GM12878 (cell line): ENCODE measurements around the gene IL4I1. TPM values are rescaled to one million over a fixed set of nuclear protein-coding genes. Genes with fewer than 3 reads are reported as not detected.

Experiments
- BMI1 ChIP-seq: fragments of 450-650 bp; IDR thresholded peaks from 2 replicates; pipeline ENCODE4 v1.6.1; 2016; ENCODE audit warnings: mild to moderate bottlenecking, moderate library complexity, borderline replicate concordance
- CBFB ChIP-seq: IDR thresholded peaks from 2 replicates; pipeline ENCODE4 v1.6.1; 2016; ENCODE audit warnings: antibody characterized with exemption, low read depth
- CEBPB ChIP-seq, 2 experiments: fragments of 150-350 bp in 1 of 2; IDR thresholded peaks; 2 replicates each; pipeline ENCODE4 v1.6.1; 2012 to 2014; ENCODE audit warnings: low read depth in 2 of 2, low read length in 2 of 2, borderline replicate concordance in 1 of 2, inconsistent platforms in 1 of 2
- CHD2 ChIP-seq: IDR thresholded peaks from 2 replicates; pipeline ENCODE4 v1.6.1; 2011; ENCODE audit warnings: low read depth, low read length, improper control_type of control experiment, borderline replicate concordance
- EED ChIP-seq: sonication (generic); IDR thresholded peaks from 2 replicates; pipeline ENCODE4 v1.6.1; 2016; ENCODE audit warnings: antibody characterized with exemption, low read depth
- ESRRA ChIP-seq: IDR thresholded peaks from 2 replicates; pipeline ENCODE4 v1.6.1; 2012; ENCODE audit warnings: mild to moderate bottlenecking, low read length, improper control_type of control experiment
- GATAD2B ChIP-seq: fragments of 450-650 bp; conservative IDR thresholded peaks from 2 replicates; pipeline ENCODE4 v1.6.1; 2017; ENCODE audit warnings: low read depth, mild to moderate bottlenecking, moderate library complexity
- JUNB ChIP-seq: IDR thresholded peaks from 2 replicates; pipeline ENCODE4 v1.6.1; 2016; ENCODE audit warnings: antibody characterized with exemption, mild to moderate bottlenecking
- LARP7 ChIP-seq: fragments of 450-650 bp; IDR thresholded peaks from 2 replicates; pipeline ENCODE4 v1.6.1; 2017; ENCODE audit warnings: mild to moderate bottlenecking
- MAX ChIP-seq: IDR thresholded peaks from 2 replicates; pipeline ENCODE4 v1.6.1; 2012; ENCODE audit warnings: low read depth, low read length, improper control_type of control experiment
- MTA3 ChIP-seq: IDR thresholded peaks from 2 replicates; pipeline ENCODE4 v1.6.1; 2012; ENCODE audit warnings: low read length, inconsistent platforms, borderline replicate concordance
- NFXL1 ChIP-seq: fragments of 450-650 bp; IDR thresholded peaks from 2 replicates; pipeline ENCODE4 v1.6.1; 2017; ENCODE audit warnings: antibody characterized with exemption, mild to moderate bottlenecking, borderline replicate concordance
- NR2C1 ChIP-seq: fragments of 450-650 bp; IDR thresholded peaks from 2 replicates; pipeline ENCODE4 v1.6.1; 2017; ENCODE audit warnings: antibody characterized with exemption, mild to moderate bottlenecking, moderate library complexity
- PAX5 ChIP-seq: IDR thresholded peaks from 2 replicates; pipeline ENCODE4 v1.6.1; 2011; ENCODE audit warnings: low read depth, low read length, borderline replicate concordance
- RB1 ChIP-seq: fragments of 450-650 bp; formaldehyde crosslinking; IDR thresholded peaks from 2 replicates; pipeline ENCODE4 v1.6.1; 2017; ENCODE audit warnings: mild to moderate bottlenecking, borderline replicate concordance
- RCOR1 ChIP-seq: conservative IDR thresholded peaks from 2 replicates; pipeline ENCODE4 v1.6.1; 2012; ENCODE audit warnings: low read depth, low read length, improper control_type of control experiment
- REST ChIP-seq: IDR thresholded peaks from 2 replicates; pipeline ENCODE4 v1.6.1; 2012; ENCODE audit warnings: mild to moderate bottlenecking, low read depth, low read length
- TAF1 ChIP-seq: IDR thresholded peaks from 2 replicates; pipeline ENCODE4 v1.6.1; 2011; ENCODE audit warnings: mild to moderate bottlenecking, low read depth, low read length, borderline replicate concordance
- YY1 ChIP-seq: IDR thresholded peaks from 2 replicates; pipeline ENCODE4 v1.6.1; 2011; ENCODE audit warnings: low read depth, mild to moderate bottlenecking, low read length
- ZNF384 ChIP-seq: IDR thresholded peaks from 2 replicates; pipeline ENCODE4 v1.6.1; 2012; ENCODE audit warnings: low read depth, mild to moderate bottlenecking, low read length, improper control_type of control experiment, borderline replicate concordance
- polyA plus RNA-seq, 11 experiments: library from polyadenylated mRNA; depleted of rRNA in 4 of 11; unstranded in 6 of 11; stranded (reverse) in 5 of 11; fragments of >200 nt; fragmentation: Nextera tagmentation in 4 of 11; fragmentation: Illumina TruSeq in 1 of 11; extraction: Ambion mirVana in 4 of 11; extraction: Trizol in 1 of 11; gene quantifications; 1 replicate in 1 of 11; 2 replicates in 10 of 11; pipeline versions ENCODE4 v1.2.1 to v1.2.3, GENCODE V29; 2011 to 2016; ENCODE audit warnings: inconsistent platforms in 2 of 11, missing spikeins in 2 of 11, low read depth in 1 of 11
- total RNA-seq, 4 experiments: library from RNA; depleted of rRNA in 3 of 4; stranded (reverse); fragments of >200 nt in 3 of 4; fragmentation: Illumina TruSeq in 1 of 4; extraction: Trizol in 1 of 4; gene quantifications; 2 replicates each; pipeline versions ENCODE4 v1.2.1 to v1.2.3, GENCODE V29; 2013 to 2021
- TF ChIP-seq, protein P1 (sequence below): fragments of 450-650 bp; formaldehyde crosslinking; IDR thresholded peaks from 2 replicates; pipeline ENCODE4 v1.5.0; 2022; ENCODE audit warnings: mild to moderate bottlenecking, missing genetic modification characterization
- TF ChIP-seq, protein P2 (sequence below): fragments of 450-650 bp; IDR thresholded peaks from 2 replicates; pipeline ENCODE4 v1.6.1; 2017; ENCODE audit warnings: mild to moderate bottlenecking

Gene IL4I1
- total and polyA plus RNA-seq, 10 of the 15 experiments (the other 5 are each of a cell fraction or from before 2014, with no cell fraction given): 0.62 to 83.8 (median 42.8) TPM

GRCh38 chr19:49911381-49912145, 14.9 kb upstream of the IL4I1 start (continued):
- TF ChIP-seq RCOR1: no peak
- TF ChIP-seq ZNF384: no peak
- TF ChIP-seq NFXL1: no peak
- 0 out of 2 replicates have a peak, but pooled peaks have one; percentile 30 for TF ChIP-seq GATAD2B
- no peak for TF ChIP-seq BMI1
- TF ChIP-seq CBFB: no peak
- no peak for TF ChIP-seq MTA3
- TF ChIP-seq, protein P1, sequence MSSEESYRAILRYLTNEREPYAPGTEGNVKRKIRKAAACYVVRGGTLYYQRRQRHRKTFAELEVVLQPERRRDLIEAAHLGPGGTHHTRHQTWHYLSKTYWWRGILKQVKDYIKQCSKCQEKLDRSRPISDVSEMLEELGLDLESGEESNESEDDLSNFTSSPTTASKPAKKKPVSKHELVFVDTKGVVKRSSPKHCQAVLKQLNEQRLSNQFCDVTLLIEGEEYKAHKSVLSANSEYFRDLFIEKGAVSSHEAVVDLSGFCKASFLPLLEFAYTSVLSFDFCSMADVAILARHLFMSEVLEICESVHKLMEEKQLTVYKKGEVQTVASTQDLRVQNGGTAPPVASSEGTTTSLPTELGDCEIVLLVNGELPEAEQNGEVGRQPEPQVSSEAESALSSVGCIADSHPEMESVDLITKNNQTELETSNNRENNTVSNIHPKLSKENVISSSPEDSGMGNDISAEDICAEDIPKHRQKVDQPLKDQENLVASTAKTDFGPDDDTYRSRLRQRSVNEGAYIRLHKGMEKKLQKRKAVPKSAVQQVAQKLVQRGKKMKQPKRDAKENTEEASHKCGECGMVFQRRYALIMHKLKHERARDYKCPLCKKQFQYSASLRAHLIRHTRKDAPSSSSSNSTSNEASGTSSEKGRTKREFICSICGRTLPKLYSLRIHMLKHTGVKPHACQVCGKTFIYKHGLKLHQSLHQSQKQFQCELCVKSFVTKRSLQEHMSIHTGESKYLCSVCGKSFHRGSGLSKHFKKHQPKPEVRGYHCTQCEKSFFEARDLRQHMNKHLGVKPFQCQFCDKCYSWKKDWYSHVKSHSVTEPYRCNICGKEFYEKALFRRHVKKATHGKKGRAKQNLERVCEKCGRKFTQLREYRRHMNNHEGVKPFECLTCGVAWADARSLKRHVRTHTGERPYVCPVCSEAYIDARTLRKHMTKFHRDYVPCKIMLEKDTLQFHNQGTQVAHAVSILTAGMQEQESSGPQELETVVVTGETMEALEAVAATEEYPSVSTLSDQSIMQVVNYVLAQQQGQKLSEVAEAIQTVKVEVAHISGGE (CRISPR knock-in tag): no peak
- no peak for TF ChIP-seq NR2C1
- TF ChIP-seq TAF1: 0 out of 2 replicates have a peak, but pooled peaks have one; percentile 18
- no peak for TF ChIP-seq ESRRA
- TF ChIP-seq YY1: no peak; the same call in 1 of the 2 replicates
- no peak for TF ChIP-seq CHD2
- peak; percentile 51; the same call in 1 of the 2 replicates for TF ChIP-seq LARP7
- TF ChIP-seq MAX: 0 out of 2 replicates have a peak, but pooled peaks have one; percentile 42
- TF ChIP-seq PAX5: peak; percentile 57; the same call in 1 of the 2 replicates
- TF ChIP-seq JUNB: no peak
- no peak for TF ChIP-seq RB1
- TF ChIP-seq REST: no peak
- TF ChIP-seq CEBPB (IDR thresholded peaks at IDR 0.05; ENCODE audit: borderline replicate concordance in 1 of 2, low read depth in 2 of 2, low read length in 2 of 2): no peak
- TF ChIP-seq, protein P2, sequence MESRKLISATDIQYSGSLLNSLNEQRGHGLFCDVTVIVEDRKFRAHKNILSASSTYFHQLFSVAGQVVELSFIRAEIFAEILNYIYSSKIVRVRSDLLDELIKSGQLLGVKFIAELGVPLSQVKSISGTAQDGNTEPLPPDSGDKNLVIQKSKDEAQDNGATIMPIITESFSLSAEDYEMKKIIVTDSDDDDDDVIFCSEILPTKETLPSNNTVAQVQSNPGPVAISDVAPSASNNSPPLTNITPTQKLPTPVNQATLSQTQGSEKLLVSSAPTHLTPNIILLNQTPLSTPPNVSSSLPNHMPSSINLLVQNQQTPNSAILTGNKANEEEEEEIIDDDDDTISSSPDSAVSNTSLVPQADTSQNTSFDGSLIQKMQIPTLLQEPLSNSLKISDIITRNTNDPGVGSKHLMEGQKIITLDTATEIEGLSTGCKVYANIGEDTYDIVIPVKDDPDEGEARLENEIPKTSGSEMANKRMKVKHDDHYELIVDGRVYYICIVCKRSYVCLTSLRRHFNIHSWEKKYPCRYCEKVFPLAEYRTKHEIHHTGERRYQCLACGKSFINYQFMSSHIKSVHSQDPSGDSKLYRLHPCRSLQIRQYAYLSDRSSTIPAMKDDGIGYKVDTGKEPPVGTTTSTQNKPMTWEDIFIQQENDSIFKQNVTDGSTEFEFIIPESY: no peak
- TF ChIP-seq EED: peak; percentile 85
